GM18498 (cell line): ENCODE measurements around the gene FAM200B.

Source experiments
- ATAC-seq: cut with Tn5 transposase; IDR thresholded peaks from one replicate; pipeline ENCODE4 v1.9.1; 2021; ENCODE audit warnings: mild to moderate bottlenecking, moderate library complexity; ENCODE audit not compliant: unreplicated experiment

The FAM200B gene

GRCh38 chr4:15695240-15695699 lies 13.6 kb downstream of the FAM200B start:
- no peak for ATAC-seq

GRCh38 chr4:15695729-15696128 lies 14.1 kb downstream of the FAM200B start:
- no peak for ATAC-seq

- no peak for ATAC-seq
These were observed 15.2 kb downstream of the FAM200B start for GRCh38 chr4:15696866-15697265.

GRCh38 chr4:15702941-15703403 lies 21.3 kb downstream of the FAM200B start, which contains the start of gene BST1:
Gene BST1, plus strand, starts transcription at chr4:15703065. Its CDS starts 80 bp downstream, at chr4:15703145.
- ATAC-seq, result peak; percentile 80

GRCh38 chr4:15703439-15703838 lies 21.8 kb downstream of the FAM200B start:
- ATAC-seq, result no peak

GRCh38 chr4:15704129-15704528 lies 22.5 kb downstream of the FAM200B start:
- ATAC-seq, result no peak

GRCh38 chr4:15706646-15707362 lies 25.2 kb downstream of the FAM200B start:
- ATAC-seq, result no peak

GRCh38 chr4:15707363-15707715 lies 25.7 kb downstream of the FAM200B start:
- ATAC-seq, result no peak

GRCh38 chr4:15711762-15712161 lies 30.1 kb downstream of the FAM200B start:
- no peak for ATAC-seq

GRCh38 chr4:15712214-15712613 lies 30.6 kb downstream of the FAM200B start:
- ATAC-seq, result no peak

GRCh38 chr4:15714141-15714540 lies 32.5 kb downstream of the FAM200B start:
- ATAC-seq, result no peak

GRCh38 chr4:15714646-15715435 lies 33.2 kb downstream of the FAM200B start:
- no peak for ATAC-seq

- no peak for ATAC-seq
These were observed 34.5 kb downstream of the FAM200B start for GRCh38 chr4:15716115-15716514.

- no peak for ATAC-seq
These were observed 35.5 kb downstream of the FAM200B start for GRCh38 chr4:15717086-15717485.

- ATAC-seq, result no peak
These were observed 36.2 kb downstream of the FAM200B start for GRCh38 chr4:15717657-15718416.

- ATAC-seq, result no peak
These were observed 36.8 kb downstream of the FAM200B start for GRCh38 chr4:15718465-15718864.

GRCh38 chr4:15718959-15719358 lies 37.3 kb downstream of the FAM200B start:
- ATAC-seq, result no peak

- no peak for ATAC-seq
These were observed 37.9 kb downstream of the FAM200B start for GRCh38 chr4:15719506-15719905.

GRCh38 chr4:15720851-15721250 lies 39.2 kb downstream of the FAM200B start:
- no peak for ATAC-seq

GRCh38 chr4:15725608-15726007 lies 44.0 kb downstream of the FAM200B start:
- ATAC-seq, result no peak

- peak; percentile 55 for ATAC-seq
These were observed 48.4 kb downstream of the FAM200B start for GRCh38 chr4:15729910-15730533.
